Hematopoietic multipotent progenitor cell treated with erythropoietin and hydrocortisone succinate and interleukin-3 and kit ligand, for 4 days (in vitro differentiated cells): Measurements from ENCODE around the gene DNAJB8.

Source experiments
- DNase-seq: peaks from one replicate; pipeline ENCODE4 v3.0.0-alpha.2; 2015

DNAJB8 gene

DNA sequence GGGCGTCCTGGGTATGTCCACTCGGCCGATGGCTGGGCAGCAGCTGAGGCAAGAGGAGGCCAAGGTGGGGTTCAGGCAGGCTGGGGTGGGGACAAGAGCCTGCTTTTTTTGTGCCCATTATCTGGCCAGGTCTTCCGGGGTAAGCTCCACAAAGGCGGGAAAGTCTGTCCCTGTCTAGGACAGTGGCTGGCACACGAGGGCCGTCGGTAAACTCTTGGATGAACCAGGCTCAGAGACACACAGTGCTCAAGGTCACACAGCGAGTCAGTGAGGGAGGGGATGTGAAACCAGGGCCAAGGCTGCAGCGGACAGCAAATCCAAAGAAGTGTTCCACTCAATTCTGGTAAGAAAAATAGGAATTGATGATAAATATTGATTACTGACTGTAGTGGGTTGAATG is 2.9 kb downstream of the DNAJB8 start:
- no peak for DNase-seq

DNA sequence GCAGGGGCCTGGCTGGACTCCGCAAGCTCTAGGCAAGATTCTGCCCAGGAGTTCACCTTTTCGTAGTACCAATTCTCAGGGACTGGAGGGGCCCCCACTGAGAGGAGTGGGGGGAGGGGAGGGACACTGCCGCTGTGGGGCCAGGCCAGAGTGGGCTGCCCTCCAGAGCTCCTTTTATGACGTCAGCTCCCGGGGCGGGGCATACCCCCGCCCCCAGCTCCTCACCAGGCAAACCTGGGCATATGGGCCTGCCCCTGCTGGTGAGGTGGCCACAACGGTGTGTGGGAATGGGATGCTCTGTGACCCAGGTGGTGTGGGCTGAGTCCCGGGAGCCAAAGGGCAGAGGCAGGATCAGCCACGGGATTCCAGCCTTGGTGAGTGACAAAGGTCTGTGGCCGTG is 3.3 kb downstream of the DNAJB8 start:
- no peak for DNase-seq

DNA sequence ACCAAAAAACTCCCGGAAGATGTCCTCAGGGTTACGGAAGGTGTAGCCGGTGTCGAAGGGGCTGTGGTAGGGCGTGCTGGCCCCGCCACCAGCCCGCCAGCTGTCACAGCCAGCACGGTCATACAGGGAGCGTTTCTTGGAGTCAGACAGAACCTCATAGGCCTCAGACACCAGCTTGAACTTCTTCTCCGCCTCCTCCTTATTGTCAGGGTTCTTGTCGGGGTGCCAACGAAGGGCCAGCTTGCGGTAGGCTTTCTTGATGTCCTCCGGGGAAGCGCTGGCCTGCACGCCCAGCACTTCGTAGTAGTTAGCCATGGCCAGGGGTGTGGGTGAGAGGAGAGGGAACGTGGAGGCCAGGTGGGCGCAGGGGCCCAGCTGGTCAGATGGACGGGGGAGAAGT is 3.8 kb downstream of the DNAJB8 start:
- no peak for DNase-seq

DNA sequence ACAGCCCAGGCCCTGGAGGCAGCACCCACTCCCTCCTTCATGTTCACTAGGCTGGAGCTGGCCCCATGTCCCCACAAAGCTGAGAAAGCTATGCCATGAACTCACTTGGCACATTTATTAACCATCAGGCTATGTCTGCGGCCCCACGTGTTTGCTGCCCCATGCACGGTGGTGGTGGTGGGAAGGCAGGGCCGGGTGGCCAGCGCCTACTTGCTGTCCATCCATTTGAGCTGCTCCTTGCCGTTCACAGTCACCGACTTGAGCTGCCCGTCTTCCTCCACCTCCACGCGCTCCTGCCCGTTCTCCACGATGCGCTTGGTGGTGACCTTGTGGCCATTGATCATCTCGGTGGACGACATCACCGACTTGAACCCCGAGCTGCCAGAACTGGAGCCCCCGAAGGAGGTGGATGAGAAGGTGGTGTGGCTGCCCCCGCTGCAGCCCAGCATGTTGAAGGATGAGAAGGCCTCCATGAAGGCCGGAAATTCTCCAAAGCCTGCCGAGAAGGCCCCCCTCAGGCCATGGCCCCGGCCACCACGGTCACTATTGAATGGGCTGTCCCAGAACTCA is 4.3 kb downstream of the DNAJB8 start:
- DNase-seq: no peak

DNA sequence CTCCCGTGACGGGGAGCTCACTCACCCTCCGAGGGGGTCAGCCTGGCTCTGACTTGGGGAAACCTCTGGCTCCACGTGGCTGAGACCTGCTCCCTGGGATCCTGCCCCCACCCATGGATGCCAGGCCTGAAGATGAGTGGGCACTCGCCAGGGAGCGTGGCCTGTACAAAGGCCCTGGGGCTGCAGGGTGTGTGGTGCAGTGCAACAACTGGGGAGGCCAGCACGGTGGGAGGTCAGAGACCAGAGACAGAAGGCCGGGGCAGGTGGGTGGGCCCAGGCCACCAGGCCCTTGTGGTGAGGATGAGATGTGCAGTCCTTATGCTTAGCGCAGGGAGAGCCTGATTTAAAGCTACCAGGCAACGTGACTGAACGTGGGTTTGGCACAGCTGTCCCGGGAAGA is 5.0 kb downstream of the DNAJB8 start:
- no peak for DNase-seq

DNA sequence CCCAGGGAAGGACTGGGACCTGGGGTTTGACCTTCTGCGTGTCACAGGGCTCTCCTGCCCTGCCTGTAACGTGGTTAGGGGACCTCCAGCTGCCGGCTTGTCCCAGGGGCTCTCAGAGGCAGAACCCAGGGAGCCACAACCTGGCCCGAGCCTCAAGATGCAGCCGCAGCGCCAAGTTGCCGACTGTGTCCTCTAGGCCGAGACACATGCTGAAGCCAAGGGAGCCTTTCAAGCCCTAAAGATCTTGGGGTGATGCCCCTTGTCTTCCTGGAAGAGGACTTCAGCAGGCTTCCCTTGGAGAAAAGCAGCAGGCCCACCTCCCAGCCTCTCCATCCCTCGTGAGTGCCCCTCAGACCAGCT is 7.2 kb downstream of the DNAJB8 start:
- DNase-seq: no peak

DNA sequence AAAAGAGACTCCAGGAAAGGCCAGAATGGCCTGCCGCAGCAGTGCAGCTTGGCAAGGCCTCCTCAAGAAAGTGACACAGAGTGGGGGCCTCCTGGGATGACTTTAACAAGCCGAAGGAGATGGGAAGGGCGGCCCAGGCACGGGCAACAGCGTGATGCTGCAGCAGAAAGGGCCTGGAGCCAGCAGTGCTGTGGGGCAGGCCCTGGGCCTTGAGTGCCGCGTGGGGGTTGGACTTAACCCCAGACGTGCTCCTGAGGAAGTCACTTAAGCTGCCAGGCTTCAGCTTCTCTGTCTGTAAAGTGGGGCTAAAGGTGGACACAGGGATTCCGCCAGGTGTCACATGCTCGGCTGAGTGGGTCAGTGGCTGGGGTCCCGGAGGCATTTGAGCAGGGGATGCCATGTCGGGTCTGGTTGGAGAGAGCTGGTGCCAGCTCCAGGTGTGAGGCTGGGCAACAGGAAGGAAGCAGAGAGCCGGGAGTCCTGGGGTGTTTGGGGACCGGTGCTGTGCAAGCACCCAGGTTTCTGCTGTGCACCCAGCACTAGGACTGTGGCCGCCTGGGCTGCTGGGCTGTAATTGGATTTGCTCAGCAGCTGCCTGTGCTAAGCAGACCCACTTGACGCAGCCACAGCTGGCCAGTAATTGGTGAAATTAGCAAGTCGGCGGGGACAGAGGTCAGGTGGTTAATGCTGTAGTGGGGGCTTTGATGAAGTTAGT is 7.8 kb downstream of the DNAJB8 start:
- no peak for DNase-seq

DNA sequence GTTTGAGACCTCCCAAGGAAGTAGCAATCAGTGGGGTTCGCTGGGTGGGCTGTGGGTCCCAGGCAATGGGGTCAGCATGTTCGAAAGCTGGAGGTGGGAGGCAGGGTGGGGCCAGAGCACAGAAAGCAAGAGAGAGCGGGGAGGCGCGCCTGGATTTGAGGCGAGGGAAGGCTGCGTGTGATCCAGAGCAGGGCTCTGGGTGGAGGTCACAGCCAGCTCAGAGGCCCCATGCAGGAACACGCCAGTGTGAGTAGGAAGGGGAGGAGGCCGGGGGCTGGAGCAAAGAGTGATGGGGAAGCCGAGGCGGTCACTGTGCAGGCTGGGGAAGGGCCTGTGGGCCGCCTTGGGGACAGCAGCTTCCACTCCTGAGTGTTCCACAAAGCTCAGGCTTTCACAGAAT is 8.8 kb downstream of the DNAJB8 start:
- DNase-seq: no peak

DNA sequence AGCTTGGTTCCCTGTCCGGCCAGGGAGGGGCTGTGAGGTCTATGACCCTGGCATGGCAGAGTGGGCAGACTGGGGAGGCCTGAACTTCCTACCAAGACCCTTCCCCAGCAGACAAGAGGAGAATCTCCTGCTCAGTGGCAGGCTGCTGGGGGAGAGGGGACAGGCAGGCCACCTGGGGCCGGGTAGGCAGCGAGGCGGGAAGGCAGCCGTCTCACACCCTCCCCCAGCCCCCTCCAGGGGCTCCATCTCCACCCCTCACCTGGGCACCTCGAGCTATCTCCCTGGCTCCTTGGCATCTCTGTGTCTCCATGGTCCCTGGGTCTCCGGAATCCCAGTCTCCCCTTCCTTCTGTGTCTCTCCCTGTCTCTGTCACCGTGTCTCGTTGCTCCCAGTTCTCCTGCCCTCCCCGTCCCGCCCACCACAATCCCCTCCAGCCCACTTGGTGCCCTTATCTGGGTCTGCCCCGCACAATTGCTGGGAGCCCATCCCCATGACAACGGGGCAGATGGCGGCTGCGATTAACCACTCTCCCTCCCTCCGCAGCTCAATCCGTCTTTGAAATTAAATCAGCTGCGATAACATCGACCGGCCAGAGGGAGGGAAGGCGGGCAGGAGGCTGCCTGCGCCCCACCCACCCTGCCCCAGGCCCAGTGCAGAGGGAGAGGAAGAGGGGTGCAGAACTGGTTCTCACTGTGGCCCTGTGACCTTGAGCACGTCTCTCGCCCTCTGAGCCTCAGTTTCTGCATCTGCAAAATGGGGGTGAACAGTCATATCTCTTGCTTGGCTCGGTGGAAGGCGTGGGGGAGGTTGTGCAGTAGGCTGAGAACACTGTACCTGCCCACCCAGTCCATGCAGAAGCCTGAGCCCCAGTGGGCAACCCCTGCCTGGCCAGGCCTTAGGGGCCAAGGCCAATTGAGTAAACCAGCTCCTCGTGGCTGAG is 9.6 kb downstream of the DNAJB8 start:
- peak; percentile 87 for DNase-seq

DNA sequence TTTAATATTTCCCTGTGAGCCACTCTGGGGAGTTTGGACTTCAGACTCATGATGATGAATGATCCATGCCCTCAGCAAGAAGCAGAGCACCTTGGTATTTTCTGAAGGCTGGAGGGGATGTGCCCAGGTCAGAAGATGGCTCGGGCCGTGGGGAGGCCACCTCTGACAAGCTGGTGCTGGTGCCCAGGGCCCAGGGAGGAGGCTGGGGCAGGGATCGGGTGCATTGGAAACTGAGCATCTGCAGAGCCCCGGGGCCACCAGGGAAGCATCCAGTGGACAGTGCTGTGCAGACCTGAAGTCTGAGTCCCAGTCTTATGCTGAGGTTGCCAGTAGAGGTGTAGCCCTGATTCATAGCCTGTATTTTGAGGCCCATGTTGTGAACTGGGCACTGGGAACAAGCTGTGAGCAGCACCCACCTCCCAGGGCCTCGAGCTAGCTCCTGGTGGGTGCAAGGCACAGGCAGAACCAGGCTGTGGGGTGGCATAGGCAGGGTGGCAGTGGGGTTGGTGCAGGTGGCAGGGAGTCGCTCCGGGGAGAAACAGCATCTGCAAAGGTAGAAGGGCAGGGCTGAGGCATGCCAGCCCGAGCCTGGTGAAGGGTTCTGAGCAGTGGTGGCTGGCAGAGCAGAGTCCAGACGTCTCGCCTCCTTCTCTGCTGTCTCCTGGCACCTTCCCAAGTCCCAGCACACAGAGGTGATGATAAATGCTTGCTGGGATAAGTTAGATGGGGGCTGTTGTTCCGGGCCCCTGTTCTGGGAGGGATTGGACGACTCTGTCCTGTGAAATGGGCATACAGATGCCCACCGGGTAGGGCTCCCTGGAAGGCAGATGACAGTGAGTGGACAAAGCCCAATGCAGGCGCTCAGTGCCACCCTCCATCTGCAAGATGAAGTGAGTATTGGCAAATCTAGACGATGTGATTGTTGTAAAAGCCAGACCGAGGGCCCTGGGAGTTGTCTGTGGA is 10.6 kb downstream of the DNAJB8 start:
- DNase-seq: no peak

DNA sequence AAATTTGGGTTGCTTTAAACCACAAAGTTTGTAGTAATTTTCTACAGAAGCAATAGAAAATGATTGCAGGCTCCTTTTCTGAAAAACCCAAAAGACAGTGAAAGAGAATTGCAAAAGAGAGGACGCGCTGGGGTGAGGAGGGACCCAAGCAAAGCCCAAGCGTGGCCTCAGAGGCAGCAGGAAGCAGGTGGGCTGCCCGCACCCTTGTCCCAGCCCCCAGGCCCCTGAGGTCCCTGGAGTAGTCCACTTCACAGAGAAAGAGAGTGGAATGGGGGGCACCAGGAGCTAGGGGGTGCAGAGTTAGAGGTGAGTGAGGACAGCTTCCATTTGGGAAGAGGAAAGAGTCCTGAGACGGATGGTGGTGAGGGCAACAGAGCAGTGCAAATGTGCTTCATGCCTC is 11.6 kb downstream of the DNAJB8 start:
- no peak for DNase-seq

DNA sequence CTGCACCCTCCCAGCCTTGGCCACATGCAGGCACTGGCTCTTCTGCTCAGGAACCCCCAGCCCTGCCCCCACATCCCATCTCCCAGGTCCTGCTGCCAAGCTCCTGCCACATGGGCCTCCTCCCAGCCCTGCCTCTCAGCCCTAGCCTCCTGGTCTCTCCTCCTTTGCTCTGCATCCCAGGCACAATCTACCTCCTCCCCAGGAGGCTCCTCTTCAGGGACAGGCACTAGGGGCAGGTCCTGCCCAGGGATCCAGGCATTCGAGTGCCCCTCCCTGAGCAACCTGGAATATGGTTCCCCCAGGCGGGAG is 12.4 kb downstream of the DNAJB8 start:
- DNase-seq: no peak

DNA sequence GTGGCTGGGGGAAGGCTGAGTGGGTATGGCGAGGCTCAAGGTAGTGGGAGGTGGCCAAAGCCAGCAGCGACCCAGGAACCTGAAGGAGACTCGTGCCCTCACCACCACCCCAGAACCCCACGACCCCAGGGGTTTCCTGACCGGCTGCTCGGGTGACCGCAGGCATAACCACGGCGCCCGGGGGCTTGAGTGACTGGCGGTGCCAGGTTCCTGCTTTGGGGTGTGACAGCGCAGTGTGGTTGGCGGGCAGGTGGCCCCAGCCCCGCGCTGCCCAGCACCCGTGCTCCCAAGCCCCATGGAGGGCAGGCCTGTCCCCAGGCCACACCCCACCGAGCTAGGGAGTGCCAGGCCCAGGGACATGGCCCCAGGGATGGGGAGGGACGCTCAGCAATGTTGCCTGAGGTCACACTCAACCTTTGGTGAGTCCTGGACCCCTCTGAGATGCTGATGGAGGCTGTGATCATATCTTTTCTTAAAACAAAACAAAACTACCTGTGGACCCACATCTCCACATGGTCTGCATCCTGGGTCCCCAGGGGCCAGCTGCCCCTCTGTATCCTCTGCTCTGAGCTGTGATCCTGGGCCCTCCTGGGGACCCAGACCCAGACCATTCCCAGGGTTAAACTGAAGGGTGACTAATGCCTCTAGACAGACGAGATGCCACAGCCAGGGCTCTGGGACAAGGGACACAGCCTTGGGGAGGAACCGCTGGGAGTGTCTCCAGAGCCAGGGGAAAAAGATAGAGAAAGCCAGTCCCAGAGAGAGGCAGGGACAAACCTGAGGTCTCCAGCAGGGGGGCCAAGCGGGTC is 13.0 kb downstream of the DNAJB8 start:
- peak; percentile 56 for DNase-seq

DNA sequence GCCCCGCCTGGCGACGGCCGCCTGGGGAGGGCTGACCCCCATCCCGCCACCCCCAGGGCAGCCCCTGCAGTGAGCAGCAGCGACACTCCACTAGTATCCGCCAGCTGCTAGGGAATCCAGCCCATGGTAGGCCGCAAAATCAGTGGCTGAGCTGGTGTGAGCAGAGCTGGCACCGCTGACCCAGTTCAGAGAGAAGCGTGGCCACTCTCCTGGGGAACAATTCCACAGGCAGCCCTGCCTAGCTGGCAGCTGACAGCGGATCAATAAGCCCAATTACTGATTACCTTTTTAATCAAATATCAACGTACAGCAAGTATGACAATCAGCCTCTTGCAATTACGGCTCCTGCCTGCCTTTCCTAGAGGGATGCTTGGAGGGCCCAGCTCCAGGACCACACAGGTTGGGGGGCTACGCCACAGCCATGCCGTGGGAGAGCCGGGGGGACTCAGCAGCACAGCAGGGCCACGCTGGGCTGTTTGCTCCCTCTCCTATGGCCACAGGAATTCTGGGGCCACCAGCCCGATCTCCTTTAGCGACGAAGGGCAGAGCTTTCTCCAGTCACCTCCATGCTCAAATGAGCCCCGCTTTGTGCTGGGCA is 13.9 kb downstream of the DNAJB8 start:
- no peak for DNase-seq

DNA sequence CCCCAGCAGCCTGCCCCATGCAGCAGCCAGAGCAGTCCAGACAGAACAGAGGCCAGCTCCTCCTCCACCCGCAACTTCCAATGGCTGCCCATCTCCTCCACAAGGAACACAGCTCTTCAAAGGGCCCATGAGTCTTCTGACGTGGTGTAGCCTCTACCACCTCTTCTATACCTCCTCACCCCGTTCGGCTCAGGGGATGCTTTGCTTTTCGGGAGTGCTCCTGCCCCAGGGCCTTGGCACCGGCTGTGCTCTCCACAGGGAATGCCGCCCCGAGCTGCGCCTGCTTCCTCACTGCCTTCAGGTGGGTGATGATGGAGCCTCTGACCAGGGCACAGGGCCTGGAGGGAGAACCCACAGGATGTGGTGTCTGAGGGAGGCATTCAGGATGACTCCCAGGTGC is 14.6 kb downstream of the DNAJB8 start:
- DNase-seq: no peak

DNA sequence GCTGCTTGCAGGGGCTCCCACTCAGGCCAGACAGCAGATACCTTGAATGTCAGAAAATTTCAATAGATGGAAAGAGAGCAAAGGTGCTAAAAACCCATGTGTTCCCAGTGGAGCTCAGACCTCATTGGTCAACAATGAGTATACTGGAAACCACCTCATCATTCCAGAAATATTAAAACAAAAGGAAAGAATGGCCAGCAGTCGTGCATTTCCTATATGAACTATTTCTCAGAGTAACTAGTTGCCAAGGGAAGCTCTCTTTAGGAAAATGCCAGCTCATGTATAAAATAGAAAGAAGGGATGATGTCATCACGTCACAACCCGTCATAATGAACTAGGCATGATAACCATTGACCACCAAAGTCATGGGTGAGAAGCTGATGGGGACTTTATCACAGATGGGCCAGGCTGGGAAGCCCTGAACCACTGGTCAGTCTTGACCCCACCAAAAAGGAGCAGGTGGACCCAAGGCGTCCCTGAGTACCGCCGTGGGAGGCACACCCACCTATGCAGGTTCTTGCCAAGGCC is 17.5 kb downstream of the DNAJB8 start:
- no peak for DNase-seq

DNA sequence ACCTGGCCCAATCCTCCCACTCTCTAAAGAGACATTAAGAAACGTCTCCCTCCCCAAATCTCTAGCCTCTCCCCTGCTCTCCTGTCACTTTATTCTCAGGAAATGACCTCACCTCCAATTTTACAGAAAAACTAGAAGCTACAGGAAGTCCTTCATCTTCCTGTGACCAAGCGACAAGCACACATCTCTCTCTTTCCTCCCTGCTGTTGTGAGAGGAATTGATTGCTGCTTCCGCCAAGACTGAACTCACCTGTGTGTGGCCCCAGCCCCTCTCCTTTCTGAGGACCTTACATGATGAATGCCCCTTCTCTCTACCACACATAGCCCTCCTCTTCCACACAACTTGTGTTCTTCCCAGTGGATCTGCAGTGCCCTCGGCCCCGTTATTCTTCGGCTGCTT is 18.2 kb downstream of the DNAJB8 start:
- no peak for DNase-seq

DNA sequence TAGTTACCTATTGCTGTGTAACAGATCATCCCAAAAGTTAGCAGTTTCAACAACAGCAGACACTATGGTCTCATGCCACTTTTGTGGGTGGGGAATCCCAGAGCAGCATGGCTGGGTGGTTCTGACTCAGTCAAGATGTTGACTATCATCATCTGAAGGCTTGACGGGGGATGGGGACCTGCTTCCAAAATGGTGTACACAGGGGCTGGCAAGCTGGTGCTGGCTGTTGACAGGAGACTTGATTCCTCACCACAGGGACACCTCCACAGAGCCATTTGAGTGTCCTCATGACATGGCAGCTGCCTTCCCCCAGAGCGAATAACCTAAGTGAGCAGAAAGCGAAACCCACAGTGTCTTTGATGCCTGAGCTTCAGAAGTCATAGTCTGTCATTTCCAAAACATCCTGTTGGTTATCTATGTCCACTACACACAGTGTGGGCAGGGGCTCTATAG is 19.1 kb downstream of the DNAJB8 start:
- no peak for DNase-seq

DNA sequence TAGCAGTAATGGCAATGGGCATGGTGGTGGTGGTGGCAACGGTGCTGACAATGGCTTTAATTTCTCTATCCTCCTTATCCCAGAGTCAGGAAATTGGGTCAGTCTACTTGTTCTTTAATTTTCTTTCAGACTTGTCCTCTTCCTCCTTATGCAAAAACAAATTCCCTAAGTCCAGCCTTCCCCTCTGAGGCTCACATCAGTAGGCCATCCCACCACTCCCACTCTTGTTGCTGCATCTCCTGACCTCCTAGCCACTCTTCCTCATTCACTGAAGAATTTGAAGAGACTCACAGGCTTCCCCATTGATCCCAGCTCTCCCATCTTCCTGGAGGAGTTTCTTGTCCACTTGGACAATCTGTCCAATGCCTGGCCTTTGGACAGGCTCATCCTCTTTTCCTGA is 19.9 kb downstream of the DNAJB8 start:
- no peak for DNase-seq

DNA sequence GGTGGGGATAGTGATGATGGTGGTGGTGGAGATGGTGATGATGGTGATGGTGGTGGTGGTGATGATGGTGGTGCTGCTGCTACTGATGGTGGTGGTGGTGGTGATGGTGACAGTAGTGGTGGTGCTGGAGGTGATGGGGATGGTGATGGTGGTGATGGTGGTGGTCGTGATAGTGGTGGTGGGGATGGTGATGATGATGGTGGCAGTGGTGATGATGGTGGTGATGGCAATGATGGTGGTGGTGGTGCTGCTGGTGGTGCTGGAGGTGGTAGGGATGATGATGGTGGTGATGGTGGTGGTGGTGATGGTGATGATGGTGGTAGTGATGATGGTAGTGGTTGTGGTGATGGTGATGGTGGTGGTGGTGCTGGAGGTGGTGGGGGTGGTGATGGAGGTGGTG is 21.3 kb downstream of the DNAJB8 start:
- no peak for DNase-seq

DNA sequence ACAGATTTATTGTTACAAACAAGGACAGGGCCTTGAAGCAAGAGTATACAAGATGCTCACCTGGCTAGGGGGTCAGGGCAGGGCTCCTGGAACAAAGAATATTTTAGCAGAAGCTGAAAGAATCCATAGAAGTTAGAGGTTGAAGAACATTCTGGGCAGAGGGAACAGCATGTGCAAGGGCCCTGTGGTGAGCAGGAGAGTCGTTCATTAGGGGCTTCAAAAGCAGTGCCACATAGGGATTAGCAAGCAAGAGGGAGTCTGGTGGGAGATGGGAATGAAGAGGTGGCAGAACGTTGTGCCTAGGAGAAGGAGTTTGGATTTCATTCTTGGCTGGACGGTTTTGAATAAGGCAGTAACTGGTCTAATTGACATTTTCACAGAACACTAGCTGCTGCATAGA is 22.9 kb downstream of the DNAJB8 start:
- DNase-seq: no peak
